Karpas-422 (cell line): ENCODE measurements around the gene OTUD3. TPM values are rescaled to one million over a fixed set of nuclear protein-coding genes. Genes with fewer than 3 reads are reported as not detected.
A peak's percentile ranks its signal among the peaks of the same experiment; 100 is the strongest.
"Not testable (repeated sequence)": the region's sequence is repeated elsewhere in the genome, so short reads cannot be mapped to it uniquely, and the experiment has no call there.

ENCODE experiments used
- DNase-seq: peaks from one replicate; pipeline ENCODE4 v3.0.0-alpha.2; 2015
- H2AFZ ChIP-seq: fragments of 200-600 bp; sonication (generic); 2 replicates; pipeline ENCODE4 v1.6.1; 2014; ENCODE audit warnings: antibody characterized with exemption, low read length, mixed read lengths
- H3K27ac ChIP-seq: fragments of 200-600 bp; sonication (generic); 2 replicates; pipeline ENCODE4 v1.5.1; 2014; ENCODE audit warnings: mild to moderate bottlenecking, low read length, moderate library complexity
- H3K27me3 ChIP-seq: fragments of 200-600 bp; sonication (generic); 2 replicates; pipeline ENCODE4 v1.6.1; 2014; ENCODE audit warnings: low read length, mixed read lengths
- H3K36me3 ChIP-seq: fragments of 200-600 bp; sonication (generic); 2 replicates; pipeline ENCODE4 v1.6.1; 2014; ENCODE audit warnings: low read length, mixed read lengths; ENCODE audit not compliant: insufficient read depth
- H3K4me1 ChIP-seq: fragments of 200-600 bp; sonication (generic); 2 replicates; pipeline ENCODE4 v1.6.1; 2014; ENCODE audit warnings: mild to moderate bottlenecking, low read length, mixed read lengths
- H3K4me2 ChIP-seq: fragments of 200-600 bp; sonication (generic); 2 replicates; pipeline ENCODE4 v1.6.1; 2014; ENCODE audit warnings: low read length, low read depth, mild to moderate bottlenecking; ENCODE audit not compliant: poor library complexity, severe bottlenecking
- H3K4me3 ChIP-seq: fragments of 200-600 bp; sonication (generic); 2 replicates; pipeline ENCODE4 v1.5.1; 2014; ENCODE audit warnings: mild to moderate bottlenecking, antibody characterized with exemption, low read length, mixed read lengths
- H3K79me2 ChIP-seq: fragments of 200-600 bp; sonication (generic); 2 replicates; pipeline ENCODE4 v1.6.1; 2014; ENCODE audit warnings: mild to moderate bottlenecking, low read length, mixed read lengths
- H3K9ac ChIP-seq: fragments of 200-600 bp; sonication (generic); 2 replicates; pipeline ENCODE4 v1.6.0; 2014; ENCODE audit warnings: low read length
- H3K9me2 ChIP-seq: fragments of 200-600 bp; sonication (generic), shearing (Covaris generic); replicated peaks from 2 replicates; pipeline ENCODE4 v1.6.0; 2014; ENCODE audit warnings: mild to moderate bottlenecking, low read length, moderate library complexity; ENCODE audit not compliant: insufficient read depth
- H3K9me3 ChIP-seq: fragments of 300-700, 200-600 bp; sonication (generic); 2 replicates; pipeline ENCODE4 v1.6.1; 2014; ENCODE audit warnings: low read length, mixed read lengths
- H4K20me1 ChIP-seq: fragments of 200-600 bp; sonication (generic); 2 replicates; pipeline ENCODE4 v1.6.1; 2014; ENCODE audit warnings: mild to moderate bottlenecking, antibody characterized with exemption, low read length, low read depth; ENCODE audit not compliant: insufficient read depth
- total RNA-seq: library from RNA; depleted of rRNA; stranded (reverse); fragments of >200 nt; shearing (Covaris generic); gene quantifications from 2 replicates; pipeline ENCODE4 v1.2.3, GENCODE V29; 2014; ENCODE audit warnings: low replicate concordance

The OTUD3 gene
- total RNA-seq, 1 experiment from 2014 or later, result 9.1 TPM

DNA sequence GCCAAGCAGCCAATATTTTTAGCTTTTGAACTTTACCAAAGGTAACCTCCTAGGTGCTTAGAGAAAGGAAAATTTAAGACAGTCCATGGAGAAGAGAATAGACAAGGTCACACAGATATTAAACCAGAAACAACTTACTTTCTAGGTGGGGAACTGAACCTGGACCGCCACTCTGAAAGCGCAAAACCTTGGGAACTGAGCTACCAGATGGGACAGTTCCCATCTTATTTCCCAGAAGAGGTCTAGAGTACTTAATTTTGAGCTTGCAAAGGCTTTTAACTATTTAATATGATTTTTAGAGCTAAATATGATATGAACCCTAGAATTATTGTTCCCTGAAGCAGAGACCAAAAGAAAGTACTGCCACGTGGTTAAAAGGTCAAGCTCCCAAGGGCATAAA, 32.9 kb upstream of the OTUD3 start:
- H3K27me3 ChIP-seq, H3K9ac ChIP-seq, H3K4me3 ChIP-seq: not testable (repeated sequence)

DNA sequence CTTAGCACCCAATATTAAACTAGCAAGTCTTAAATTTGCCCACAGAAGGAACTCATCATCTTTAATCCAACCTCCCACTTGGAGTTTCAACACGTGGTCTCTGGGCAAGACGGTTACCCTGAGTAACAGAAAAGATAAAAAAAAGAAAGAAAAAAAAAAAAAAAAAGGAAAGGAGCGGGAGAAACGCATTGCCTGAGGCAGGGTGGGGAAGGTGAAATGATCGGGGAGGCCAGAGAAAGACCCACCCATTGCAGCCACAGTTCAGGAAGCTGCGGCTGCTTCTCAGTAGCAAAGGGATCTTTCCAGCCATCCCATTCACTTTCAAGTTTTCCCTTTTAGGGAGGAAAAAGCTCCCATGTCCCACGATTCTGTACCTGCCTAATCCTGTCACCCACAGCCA, 32.0 kb upstream of the OTUD3 start:
- no peak overlapping the region for H3K9ac ChIP-seq
- H3K9me2 ChIP-seq, result no peaks in the 10 kb centered on the region
- no peak for DNase-seq
- H3K9me3 ChIP-seq, result no peaks in the 10 kb centered on the region
- no peaks in the 10 kb centered on the region for H3K4me1 ChIP-seq
- no peak overlapping the region for H3K4me2 ChIP-seq
- no peaks in the 10 kb centered on the region for H3K36me3 ChIP-seq
- no peaks in the 10 kb centered on the region for H3K27me3 ChIP-seq
- no peak overlapping the region for H3K4me3 ChIP-seq
- H3K79me2 ChIP-seq, result no peaks in the 10 kb centered on the region
- H3K27ac ChIP-seq, result no peak overlapping the region
- no peaks in the 10 kb centered on the region for H4K20me1 ChIP-seq
- no peak overlapping the region for H2AFZ ChIP-seq

More for the DNA sequence above, 32.9 kb upstream of the OTUD3 start:
- H4K20me1 ChIP-seq, H3K36me3 ChIP-seq, DNase-seq, H3K4me2 ChIP-seq, H3K4me1 ChIP-seq, H3K9me3 ChIP-seq, H3K27ac ChIP-seq, H3K79me2 ChIP-seq, H2AFZ ChIP-seq, H3K9me2 ChIP-seq: not testable (repeated sequence)

DNA sequence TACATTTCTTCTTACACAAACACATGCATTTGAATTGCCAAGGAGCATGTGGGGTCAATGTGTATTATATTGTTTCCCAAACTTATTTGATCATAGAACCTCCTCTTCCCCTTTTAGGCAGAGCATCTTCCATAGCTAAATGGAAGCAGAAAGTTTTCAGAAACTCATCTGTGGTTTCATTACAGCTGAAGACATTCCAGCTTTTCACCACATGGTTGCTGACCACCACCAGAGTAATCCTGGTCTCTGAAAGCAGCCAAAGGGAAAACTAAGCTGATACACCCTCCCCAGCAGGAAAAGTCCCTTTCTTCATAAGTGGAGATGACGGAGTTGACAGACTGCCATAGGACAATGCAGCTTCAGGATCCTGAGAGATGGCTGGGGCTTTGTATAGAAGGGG, 30.2 kb upstream of the OTUD3 start:
- Histone ChIP-seq H3K9me2 (no peaks in the 10 kb centered on the region), H3K9me3 (no peaks in the 10 kb centered on the region), H3K79me2 (no peaks in the 10 kb centered on the region), H2AFZ (no peak overlapping the region), H3K4me3 (no peak overlapping the region), H3K4me2 (no peak overlapping the region), H3K27ac (no peak overlapping the region), H4K20me1 (no peaks in the 10 kb centered on the region), H3K9ac (no peak overlapping the region), H3K36me3 (no peaks in the 10 kb centered on the region), H3K4me1 (no peaks in the 10 kb centered on the region), H3K27me3 (no peaks in the 10 kb centered on the region)
- DNase-seq, result no peak

DNA sequence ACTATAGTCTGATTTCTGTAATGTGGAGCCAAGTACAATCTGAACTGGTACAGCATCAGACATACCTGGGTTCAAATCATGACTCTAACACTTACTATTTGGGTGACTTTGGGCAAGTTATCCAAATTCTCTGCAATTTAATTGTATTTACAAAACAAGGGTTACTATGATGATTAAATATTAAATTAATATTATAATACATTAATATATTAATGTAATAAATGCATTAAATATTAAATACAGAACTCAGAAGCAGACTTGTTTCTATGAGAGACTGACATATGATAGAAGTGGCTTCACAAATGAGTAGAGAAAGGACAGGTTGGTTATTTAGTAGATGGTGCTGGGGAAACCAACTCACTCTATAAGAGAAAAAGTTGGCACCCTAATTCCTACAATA, 27.3 kb upstream of the OTUD3 start:
- Histone ChIP-seq H3K4me2 (no peak overlapping the region), H3K9me3 (no peaks in the 10 kb centered on the region), H3K27me3 (no peaks in the 10 kb centered on the region), H2AFZ (no peak overlapping the region), H3K9ac (no peak overlapping the region), H3K27ac (no peak overlapping the region), H3K4me3 (no peak overlapping the region), H3K36me3 (no peaks in the 10 kb centered on the region), H3K79me2 (no peaks in the 10 kb centered on the region), H3K9me2 (no peaks in the 10 kb centered on the region), H4K20me1 (no peaks in the 10 kb centered on the region), H3K4me1 (no peaks in the 10 kb centered on the region)
- DNase-seq, result no peak

DNA sequence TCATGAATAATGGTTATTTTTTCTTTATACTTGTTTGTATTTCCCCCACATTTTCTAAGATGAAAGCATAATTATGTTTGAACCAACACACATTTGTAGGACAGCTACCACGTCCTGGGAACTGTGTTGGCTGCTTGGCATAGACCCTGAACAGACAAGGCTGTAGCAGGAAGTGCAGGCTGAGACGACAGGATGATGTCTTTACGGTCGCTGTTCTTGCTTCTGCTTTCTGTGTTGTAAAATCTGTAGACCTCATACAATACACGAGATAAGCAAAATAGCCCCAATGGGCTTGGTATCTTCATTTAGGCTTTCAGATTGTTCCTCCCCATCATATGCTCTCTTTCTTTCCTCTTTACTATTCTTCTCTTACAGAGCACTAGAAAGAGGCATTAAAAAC, 23.3 kb upstream of the OTUD3 start:
- Histone ChIP-seq H3K4me1 (no peaks in the 10 kb centered on the region), H3K9me2 (no peaks in the 10 kb centered on the region), H3K9me3 (no peaks in the 10 kb centered on the region), H3K4me2 (no peak overlapping the region), H3K9ac (no peak overlapping the region), H3K4me3 (no peak overlapping the region), H3K27ac (no peak overlapping the region), H3K36me3 (no peaks in the 10 kb centered on the region), H4K20me1 (no peaks in the 10 kb centered on the region), H3K27me3 (no peaks in the 10 kb centered on the region), H3K79me2 (no peaks in the 10 kb centered on the region), H2AFZ (no peak overlapping the region)
- DNase-seq, result peak; percentile 44

DNA sequence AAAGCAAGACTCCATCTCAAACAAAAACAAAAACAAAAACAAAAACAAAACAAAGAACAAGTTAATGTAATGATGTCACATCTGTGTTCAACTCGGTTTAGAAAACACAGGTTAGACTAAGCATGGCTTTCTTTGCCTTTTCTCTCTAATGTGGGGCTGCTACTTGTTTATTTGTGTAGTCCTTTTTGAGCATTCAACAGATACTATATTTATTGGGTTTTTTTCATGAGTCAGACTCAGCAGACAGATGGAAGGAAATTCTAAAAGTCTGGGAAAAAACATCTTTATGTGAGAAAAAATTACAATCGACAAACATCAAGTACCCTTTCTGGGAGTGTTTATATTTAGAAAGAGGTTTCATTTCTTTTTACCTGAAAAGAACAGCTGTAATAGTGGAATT, 22.3 kb upstream of the OTUD3 start:
- no peak overlapping the region for H3K4me2 ChIP-seq
- H3K27me3 ChIP-seq, result no peaks in the 10 kb centered on the region
- no peak overlapping the region for H3K4me3 ChIP-seq
- no peaks in the 10 kb centered on the region for H3K4me1 ChIP-seq
- no peaks in the 10 kb centered on the region for H4K20me1 ChIP-seq
- H2AFZ ChIP-seq, result no peak overlapping the region
- no peaks in the 10 kb centered on the region for H3K79me2 ChIP-seq
- no peaks in the 10 kb centered on the region for H3K9me3 ChIP-seq
- no peak for DNase-seq
- H3K9me2 ChIP-seq, result no peaks in the 10 kb centered on the region
- no peaks in the 10 kb centered on the region for H3K36me3 ChIP-seq
- H3K27ac ChIP-seq, result no peak overlapping the region
- H3K9ac ChIP-seq, result no peak overlapping the region

DNA sequence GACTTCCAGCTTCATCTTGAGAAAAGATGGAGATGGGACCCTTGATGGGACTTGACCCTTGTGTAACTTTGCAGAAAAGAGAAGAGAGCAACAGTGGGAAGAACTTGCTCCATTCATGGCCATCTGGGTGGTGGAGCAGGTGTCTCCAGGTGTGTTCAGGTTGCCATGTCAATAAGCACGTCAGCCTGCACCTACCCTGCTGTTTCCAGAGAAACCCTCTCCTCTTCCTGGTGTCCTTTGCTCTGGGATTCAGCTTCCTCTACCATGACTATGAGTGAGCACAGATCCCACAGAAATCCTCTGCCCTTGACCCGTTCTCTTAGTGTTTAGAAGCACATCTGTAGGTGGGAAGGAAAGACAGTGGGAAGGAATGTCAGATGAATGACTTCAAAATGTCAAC, 21.8 kb upstream of the OTUD3 start:
- H3K36me3 ChIP-seq, result no peaks in the 10 kb centered on the region
- no peaks in the 10 kb centered on the region for H3K4me1 ChIP-seq
- H4K20me1 ChIP-seq, result no peaks in the 10 kb centered on the region
- DNase-seq, result no peak
- H2AFZ ChIP-seq, result no peak overlapping the region
- H3K27ac ChIP-seq, result no peak overlapping the region
- H3K79me2 ChIP-seq, result no peaks in the 10 kb centered on the region
- no peaks in the 10 kb centered on the region for H3K27me3 ChIP-seq
- no peaks in the 10 kb centered on the region for H3K9me2 ChIP-seq
- H3K9ac ChIP-seq, result no peak overlapping the region
- H3K9me3 ChIP-seq, result no peaks in the 10 kb centered on the region
- H3K4me3 ChIP-seq, result no peak overlapping the region
- no peak overlapping the region for H3K4me2 ChIP-seq

DNA sequence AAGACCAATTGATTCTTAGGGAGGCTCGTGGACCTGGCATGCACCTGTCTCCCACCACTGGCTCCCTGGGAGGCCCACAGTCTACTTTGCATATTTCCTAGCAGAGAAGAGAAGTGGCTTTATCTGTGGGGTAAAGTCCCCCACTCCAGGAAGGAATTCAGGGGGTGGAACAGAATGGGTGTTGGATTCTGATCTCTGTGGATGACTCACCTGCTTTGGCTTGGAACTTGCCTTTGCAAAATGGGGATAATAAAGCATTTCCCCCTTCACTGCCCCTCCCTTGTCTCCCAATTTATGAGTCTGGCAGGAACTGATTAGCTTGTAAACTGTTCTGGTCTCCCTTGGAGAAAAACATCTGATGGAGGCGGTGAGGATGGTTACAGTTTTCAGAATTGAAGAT, 21.2 kb upstream of the OTUD3 start:
- Histone ChIP-seq H3K27me3 (no peaks in the 10 kb centered on the region), H3K9me2 (no peaks in the 10 kb centered on the region), H3K9ac (no peak overlapping the region), H4K20me1 (no peaks in the 10 kb centered on the region), H2AFZ (no peak overlapping the region), H3K4me1 (no peaks in the 10 kb centered on the region), H3K9me3 (no peaks in the 10 kb centered on the region), H3K4me3 (no peak overlapping the region), H3K27ac (no peak overlapping the region), H3K79me2 (no peaks in the 10 kb centered on the region), H3K36me3 (no peaks in the 10 kb centered on the region), H3K4me2 (no peak overlapping the region)
- DNase-seq, result no peak

DNA sequence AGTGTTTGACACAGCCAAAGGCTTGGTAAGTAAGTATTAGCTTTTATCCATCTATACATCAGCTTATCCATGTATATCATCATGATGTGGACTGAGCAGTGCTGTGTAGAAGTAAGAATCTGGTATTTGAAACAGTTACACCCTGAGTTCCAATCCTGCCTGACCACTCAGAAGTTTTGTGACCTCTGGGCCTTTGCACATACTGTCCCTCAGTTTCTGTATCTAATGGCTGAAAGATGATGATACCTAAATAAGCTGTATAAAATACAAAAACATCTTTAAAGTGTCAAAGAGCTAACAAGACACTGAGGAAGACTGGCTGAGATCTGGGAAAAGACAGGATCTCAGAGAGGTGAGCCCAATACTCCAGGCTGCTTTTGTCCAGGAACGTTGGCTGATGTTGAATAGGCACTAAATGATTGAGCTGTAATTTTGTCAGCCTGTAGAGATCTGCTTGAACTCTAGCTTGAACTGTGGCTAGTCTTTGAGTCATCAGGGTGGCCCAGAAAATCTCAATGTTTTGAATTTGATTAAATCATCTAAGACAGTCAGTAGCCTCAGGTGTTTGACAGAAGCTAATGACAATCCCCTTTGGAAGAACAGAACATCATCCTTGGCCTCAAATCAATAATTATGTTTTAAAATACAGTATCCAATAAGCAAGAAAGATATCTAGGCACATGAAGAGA, 20.2 kb upstream of the OTUD3 start:
- no peak overlapping the region for H3K4me3 ChIP-seq
- H3K27me3 ChIP-seq, result no peaks in the 10 kb centered on the region

More for the DNA sequence above, 20.2 kb upstream of the OTUD3 start:
- Histone ChIP-seq H3K9me2 (no peaks in the 10 kb centered on the region), H2AFZ (no peak overlapping the region), H3K4me1 (no peaks in the 10 kb centered on the region), H3K36me3 (no peaks in the 10 kb centered on the region), H4K20me1 (no peaks in the 10 kb centered on the region), H3K9me3 (no peaks in the 10 kb centered on the region), H3K9ac (no peak overlapping the region), H3K4me2 (no peak overlapping the region), H3K79me2 (no peaks in the 10 kb centered on the region), H3K27ac (no peak overlapping the region)
- no peak for DNase-seq
